Measurements from ENCODE around the gene TRPM8. TPM values are rescaled to one million over a fixed set of nuclear protein-coding genes. Genes with fewer than 3 reads are reported as not detected.

Gene TRPM8
- total and polyA plus RNA-seq, 2 experiments from 2014 or later, result 0.16 to 0.33 TPM

GRCh38 chr2:234026693-234027254 lies 109.6 kb downstream of the TRPM8 start:
- no peaks in the 10 kb centered on the region for H3K79me2 ChIP-seq
- no peak overlapping the region for H3K4me2 ChIP-seq
- no peaks in the 10 kb centered on the region for H3K27me3 ChIP-seq
- no peaks in the 10 kb centered on the region for H3K9me3 ChIP-seq (ENCODE audit: low read depth)
- no peaks in the 10 kb centered on the region for H4K20me1 ChIP-seq (ENCODE audit: insufficient read depth, poor library complexity, severe bottlenecking)
- TF ChIP-seq EZH2 (IDR thresholded peaks at IDR 0.05; ENCODE audit: borderline replicate concordance), result no peak
- H3K4me1 ChIP-seq (ENCODE audit: insufficient read depth), result no peaks in the 10 kb centered on the region
- no peaks in the 10 kb centered on the region for H3K9me2 ChIP-seq (replicated peaks; ENCODE audit: insufficient read depth)
- WGBS (ENCODE audit: low lambda C conversion rate, missing lambda C conversion rate), result 93% methylated on average over 10 of the region's 10 CpGs
- DNase-seq (ENCODE audit: low spot score), result no peak
- H2AFZ ChIP-seq, result no peak overlapping the region
- H3K4me3 ChIP-seq, result no peak overlapping the region
- no peaks in the 10 kb centered on the region for H3K36me3 ChIP-seq (replicated peaks; ENCODE audit: insufficient read depth, low read depth)
- H3K27ac ChIP-seq, result no peak overlapping the region

- Histone ChIP-seq H3K27ac (no peak overlapping the region), H3K36me3 (replicated peaks; ENCODE audit: insufficient read depth, low read depth) (no peaks in the 10 kb centered on the region), H3K79me2 (no peaks in the 10 kb centered on the region), H4K20me1 (ENCODE audit: insufficient read depth, poor library complexity, severe bottlenecking) (no peaks in the 10 kb centered on the region), H3K9me2 (replicated peaks; ENCODE audit: insufficient read depth) (no peaks in the 10 kb centered on the region), H3K4me2 (no peak overlapping the region), H3K4me1 (ENCODE audit: insufficient read depth) (no peaks in the 10 kb centered on the region), H3K4me3 (no peak overlapping the region), H3K27me3 (no peaks in the 10 kb centered on the region), H3K9me3 (ENCODE audit: low read depth) (no peaks in the 10 kb centered on the region), H2AFZ (no peak overlapping the region)
- no peak for DNase-seq (ENCODE audit: low spot score)
- TF ChIP-seq, protein P1, sequence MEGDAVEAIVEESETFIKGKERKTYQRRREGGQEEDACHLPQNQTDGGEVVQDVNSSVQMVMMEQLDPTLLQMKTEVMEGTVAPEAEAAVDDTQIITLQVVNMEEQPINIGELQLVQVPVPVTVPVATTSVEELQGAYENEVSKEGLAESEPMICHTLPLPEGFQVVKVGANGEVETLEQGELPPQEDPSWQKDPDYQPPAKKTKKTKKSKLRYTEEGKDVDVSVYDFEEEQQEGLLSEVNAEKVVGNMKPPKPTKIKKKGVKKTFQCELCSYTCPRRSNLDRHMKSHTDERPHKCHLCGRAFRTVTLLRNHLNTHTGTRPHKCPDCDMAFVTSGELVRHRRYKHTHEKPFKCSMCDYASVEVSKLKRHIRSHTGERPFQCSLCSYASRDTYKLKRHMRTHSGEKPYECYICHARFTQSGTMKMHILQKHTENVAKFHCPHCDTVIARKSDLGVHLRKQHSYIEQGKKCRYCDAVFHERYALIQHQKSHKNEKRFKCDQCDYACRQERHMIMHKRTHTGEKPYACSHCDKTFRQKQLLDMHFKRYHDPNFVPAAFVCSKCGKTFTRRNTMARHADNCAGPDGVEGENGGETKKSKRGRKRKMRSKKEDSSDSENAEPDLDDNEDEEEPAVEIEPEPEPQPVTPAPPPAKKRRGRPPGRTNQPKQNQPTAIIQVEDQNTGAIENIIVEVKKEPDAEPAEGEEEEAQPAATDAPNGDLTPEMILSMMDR (IDR thresholded peaks at IDR 0.05; ENCODE audit: poor library complexity), result no peak
- TF ChIP-seq EZH2phosphoT487 (IDR thresholded peaks at IDR 0.05; ENCODE audit: low read depth, severe bottlenecking, unreplicated experiment) (no peak), EZH2 (IDR thresholded peaks at IDR 0.05; ENCODE audit: borderline replicate concordance) (no peak)
- 86% methylated on average over 1 of the region's 1 CpG for WGBS (ENCODE audit: low lambda C conversion rate, missing lambda C conversion rate)
These were observed 110.5 kb downstream of the TRPM8 start for GRCh38 chr2:234027641-234028040.

DNA sequence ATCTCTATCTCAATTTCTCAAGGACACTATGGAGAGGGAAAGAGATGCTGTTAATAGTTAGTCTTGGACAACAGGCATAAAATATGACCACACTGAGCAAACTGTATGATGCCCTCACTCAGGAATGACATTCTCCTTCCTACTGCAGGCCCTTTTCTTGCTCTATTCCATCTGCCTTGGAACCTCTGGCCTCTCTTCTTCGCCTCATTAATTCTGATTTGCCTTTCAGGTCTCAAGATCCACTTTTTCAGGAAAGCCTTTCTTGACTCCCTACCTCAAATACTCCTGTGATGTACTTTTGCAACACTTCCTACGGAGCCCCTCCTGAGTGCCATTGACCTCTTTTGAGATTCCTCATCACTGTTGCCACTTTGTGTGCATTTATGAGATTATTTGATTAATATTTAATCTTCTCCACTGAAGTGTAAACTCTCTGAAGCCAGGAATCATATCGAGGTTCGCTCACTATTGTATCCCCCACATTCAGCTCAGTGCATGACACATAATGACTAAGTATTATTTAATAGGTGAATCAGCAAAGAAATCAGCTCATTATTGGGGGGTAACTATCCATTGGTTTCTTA lies 112.1 kb downstream of the TRPM8 start:
- Histone ChIP-seq H3K79me2 (no peaks in the 10 kb centered on the region), H3K4me2 (no peak overlapping the region), H3K9me2 (replicated peaks; ENCODE audit: insufficient read depth) (no peaks in the 10 kb centered on the region), H3K27ac (no peak overlapping the region), H2AFZ (no peak overlapping the region), H3K27me3 (no peaks in the 10 kb centered on the region), H3K4me1 (ENCODE audit: insufficient read depth) (no peaks in the 10 kb centered on the region), H4K20me1 (ENCODE audit: insufficient read depth, poor library complexity, severe bottlenecking) (no peaks in the 10 kb centered on the region), H3K36me3 (replicated peaks; ENCODE audit: insufficient read depth, low read depth) (no peaks in the 10 kb centered on the region), H3K9me3 (ENCODE audit: low read depth) (no peaks in the 10 kb centered on the region), H3K4me3 (no peak overlapping the region)
- 83% methylated on average over 4 of the region's 4 CpGs for WGBS (ENCODE audit: low lambda C conversion rate, missing lambda C conversion rate)
- TF ChIP-seq EZH2 (IDR thresholded peaks at IDR 0.05; ENCODE audit: borderline replicate concordance) (no peak), EZH2phosphoT487 (IDR thresholded peaks at IDR 0.05; ENCODE audit: low read depth, severe bottlenecking, unreplicated experiment) (no peak)
- TF ChIP-seq, protein P1 (IDR thresholded peaks at IDR 0.05; ENCODE audit: poor library complexity), result no peak
- DNase-seq (ENCODE audit: low spot score), result no peak

GRCh38 chr2:234031207-234031606 lies 114.0 kb downstream of the TRPM8 start:
- Histone ChIP-seq H3K27me3 (no peaks in the 10 kb centered on the region), H3K9me2 (replicated peaks; ENCODE audit: insufficient read depth) (no peaks in the 10 kb centered on the region), H3K4me2 (no peak overlapping the region), H3K79me2 (no peaks in the 10 kb centered on the region), H4K20me1 (ENCODE audit: insufficient read depth, poor library complexity, severe bottlenecking) (no peaks in the 10 kb centered on the region), H3K9me3 (ENCODE audit: low read depth) (no peaks in the 10 kb centered on the region), H3K4me1 (ENCODE audit: insufficient read depth) (no peaks in the 10 kb centered on the region), H3K27ac (no peak overlapping the region), H3K36me3 (replicated peaks; ENCODE audit: insufficient read depth, low read depth) (no peaks in the 10 kb centered on the region), H2AFZ (no peak overlapping the region), H3K4me3 (no peak overlapping the region)
- WGBS (ENCODE audit: low lambda C conversion rate, missing lambda C conversion rate), result 53% methylated on average over 2 of the region's 2 CpGs
- TF ChIP-seq, protein P1 (IDR thresholded peaks at IDR 0.05; ENCODE audit: poor library complexity), result no peak
- no peak for TF ChIP-seq EZH2phosphoT487 (IDR thresholded peaks at IDR 0.05; ENCODE audit: low read depth, severe bottlenecking, unreplicated experiment)
- no peak for DNase-seq (ENCODE audit: low spot score)
